Peyer's patch (tissue), 4 donors: ENCODE data around the gene DHRS7C.

Experiments
- POLR2A ChIP-seq, 2 donors: fragments of 450-650 bp; IDR thresholded peaks; one replicate each; pipeline ENCODE4 v1.5.1; 2017; ENCODE audit warnings: antibody characterized with exemption in 2 of 2, mild to moderate bottlenecking in 2 of 2, moderate library complexity in 2 of 2
- TF ChIP-seq, protein P1 (sequence below), 6 experiments: fragments of 450-650 bp in 4 of 6; fragments of 200-600 bp in 2 of 6; sonication (generic) in 1 of 6; IDR thresholded peaks; one replicate each; pipeline ENCODE4 v1.5.1; 2017 to 2019; ENCODE audit warnings: antibody characterized with exemption in 6 of 6, mild to moderate bottlenecking in 3 of 6, moderate library complexity in 1 of 6

DNA sequence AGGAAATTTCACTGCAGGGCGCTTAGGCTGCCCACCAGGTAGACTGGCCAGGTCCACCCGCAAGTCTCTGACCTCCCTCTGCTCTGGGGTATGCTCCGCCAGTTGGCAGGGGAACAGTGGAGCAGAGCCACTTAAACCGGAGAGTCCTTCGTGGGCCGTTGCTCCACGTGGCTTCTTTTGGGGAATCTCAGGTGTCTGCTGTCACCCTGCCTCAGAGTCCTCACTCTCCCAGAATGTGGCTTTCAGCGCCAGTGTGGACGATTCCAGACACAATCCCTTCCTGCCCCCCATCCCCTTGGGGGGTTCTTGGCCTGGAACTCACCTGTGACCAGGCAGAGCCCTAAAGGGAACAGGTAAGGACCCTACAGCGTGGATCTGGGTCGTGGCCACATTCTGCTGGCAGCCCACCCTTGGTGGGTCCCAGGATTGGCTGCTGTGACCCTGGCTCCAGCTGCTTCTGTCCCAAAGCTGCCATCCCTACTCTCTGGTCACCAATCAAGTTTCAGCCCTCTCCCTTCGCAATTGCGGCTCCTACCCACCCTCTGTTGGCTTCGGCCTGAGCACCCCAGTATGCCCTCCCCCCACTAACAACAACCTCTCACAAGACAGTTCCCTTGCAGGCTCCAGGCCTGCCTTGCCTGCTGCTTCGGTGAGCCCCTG lies 22.2 kb downstream of the DHRS7C start:
- TF ChIP-seq, protein P1, sequence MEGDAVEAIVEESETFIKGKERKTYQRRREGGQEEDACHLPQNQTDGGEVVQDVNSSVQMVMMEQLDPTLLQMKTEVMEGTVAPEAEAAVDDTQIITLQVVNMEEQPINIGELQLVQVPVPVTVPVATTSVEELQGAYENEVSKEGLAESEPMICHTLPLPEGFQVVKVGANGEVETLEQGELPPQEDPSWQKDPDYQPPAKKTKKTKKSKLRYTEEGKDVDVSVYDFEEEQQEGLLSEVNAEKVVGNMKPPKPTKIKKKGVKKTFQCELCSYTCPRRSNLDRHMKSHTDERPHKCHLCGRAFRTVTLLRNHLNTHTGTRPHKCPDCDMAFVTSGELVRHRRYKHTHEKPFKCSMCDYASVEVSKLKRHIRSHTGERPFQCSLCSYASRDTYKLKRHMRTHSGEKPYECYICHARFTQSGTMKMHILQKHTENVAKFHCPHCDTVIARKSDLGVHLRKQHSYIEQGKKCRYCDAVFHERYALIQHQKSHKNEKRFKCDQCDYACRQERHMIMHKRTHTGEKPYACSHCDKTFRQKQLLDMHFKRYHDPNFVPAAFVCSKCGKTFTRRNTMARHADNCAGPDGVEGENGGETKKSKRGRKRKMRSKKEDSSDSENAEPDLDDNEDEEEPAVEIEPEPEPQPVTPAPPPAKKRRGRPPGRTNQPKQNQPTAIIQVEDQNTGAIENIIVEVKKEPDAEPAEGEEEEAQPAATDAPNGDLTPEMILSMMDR (IDR thresholded peaks at IDR 0.05), result no peak
- TF ChIP-seq POLR2A (IDR thresholded peaks at IDR 0.05), result no peak
